ENCODE measurements around the gene PUDP.

DNA sequence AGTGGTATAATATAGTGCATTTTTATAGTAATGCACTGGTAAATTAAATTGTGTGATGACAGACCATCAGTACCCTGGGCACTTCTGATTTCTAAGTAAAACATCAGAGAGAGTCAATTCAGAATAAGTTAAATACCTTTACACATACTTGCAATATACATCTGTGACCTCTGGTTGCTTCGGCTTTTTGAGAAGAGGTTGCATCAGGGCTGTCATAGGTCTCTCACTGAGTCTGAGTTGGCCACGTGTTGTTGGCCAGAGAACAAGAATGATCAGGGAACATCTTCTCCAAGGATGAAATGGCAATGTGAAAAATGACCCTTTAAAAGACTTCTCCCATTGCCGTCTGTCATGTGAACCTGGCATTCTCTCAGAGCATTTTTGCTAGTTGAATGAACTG, 36.9 kb upstream of the PUDP start:
- TF ChIP-seq, protein P1, sequence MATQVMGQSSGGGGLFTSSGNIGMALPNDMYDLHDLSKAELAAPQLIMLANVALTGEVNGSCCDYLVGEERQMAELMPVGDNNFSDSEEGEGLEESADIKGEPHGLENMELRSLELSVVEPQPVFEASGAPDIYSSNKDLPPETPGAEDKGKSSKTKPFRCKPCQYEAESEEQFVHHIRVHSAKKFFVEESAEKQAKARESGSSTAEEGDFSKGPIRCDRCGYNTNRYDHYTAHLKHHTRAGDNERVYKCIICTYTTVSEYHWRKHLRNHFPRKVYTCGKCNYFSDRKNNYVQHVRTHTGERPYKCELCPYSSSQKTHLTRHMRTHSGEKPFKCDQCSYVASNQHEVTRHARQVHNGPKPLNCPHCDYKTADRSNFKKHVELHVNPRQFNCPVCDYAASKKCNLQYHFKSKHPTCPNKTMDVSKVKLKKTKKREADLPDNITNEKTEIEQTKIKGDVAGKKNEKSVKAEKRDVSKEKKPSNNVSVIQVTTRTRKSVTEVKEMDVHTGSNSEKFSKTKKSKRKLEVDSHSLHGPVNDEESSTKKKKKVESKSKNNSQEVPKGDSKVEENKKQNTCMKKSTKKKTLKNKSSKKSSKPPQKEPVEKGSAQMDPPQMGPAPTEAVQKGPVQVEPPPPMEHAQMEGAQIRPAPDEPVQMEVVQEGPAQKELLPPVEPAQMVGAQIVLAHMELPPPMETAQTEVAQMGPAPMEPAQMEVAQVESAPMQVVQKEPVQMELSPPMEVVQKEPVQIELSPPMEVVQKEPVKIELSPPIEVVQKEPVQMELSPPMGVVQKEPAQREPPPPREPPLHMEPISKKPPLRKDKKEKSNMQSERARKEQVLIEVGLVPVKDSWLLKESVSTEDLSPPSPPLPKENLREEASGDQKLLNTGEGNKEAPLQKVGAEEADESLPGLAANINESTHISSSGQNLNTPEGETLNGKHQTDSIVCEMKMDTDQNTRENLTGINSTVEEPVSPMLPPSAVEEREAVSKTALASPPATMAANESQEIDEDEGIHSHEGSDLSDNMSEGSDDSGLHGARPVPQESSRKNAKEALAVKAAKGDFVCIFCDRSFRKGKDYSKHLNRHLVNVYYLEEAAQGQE (IDR thresholded peaks at IDR 0.05; ENCODE audit: borderline replicate concordance): no peak
- TF ChIP-seq, protein P2, sequence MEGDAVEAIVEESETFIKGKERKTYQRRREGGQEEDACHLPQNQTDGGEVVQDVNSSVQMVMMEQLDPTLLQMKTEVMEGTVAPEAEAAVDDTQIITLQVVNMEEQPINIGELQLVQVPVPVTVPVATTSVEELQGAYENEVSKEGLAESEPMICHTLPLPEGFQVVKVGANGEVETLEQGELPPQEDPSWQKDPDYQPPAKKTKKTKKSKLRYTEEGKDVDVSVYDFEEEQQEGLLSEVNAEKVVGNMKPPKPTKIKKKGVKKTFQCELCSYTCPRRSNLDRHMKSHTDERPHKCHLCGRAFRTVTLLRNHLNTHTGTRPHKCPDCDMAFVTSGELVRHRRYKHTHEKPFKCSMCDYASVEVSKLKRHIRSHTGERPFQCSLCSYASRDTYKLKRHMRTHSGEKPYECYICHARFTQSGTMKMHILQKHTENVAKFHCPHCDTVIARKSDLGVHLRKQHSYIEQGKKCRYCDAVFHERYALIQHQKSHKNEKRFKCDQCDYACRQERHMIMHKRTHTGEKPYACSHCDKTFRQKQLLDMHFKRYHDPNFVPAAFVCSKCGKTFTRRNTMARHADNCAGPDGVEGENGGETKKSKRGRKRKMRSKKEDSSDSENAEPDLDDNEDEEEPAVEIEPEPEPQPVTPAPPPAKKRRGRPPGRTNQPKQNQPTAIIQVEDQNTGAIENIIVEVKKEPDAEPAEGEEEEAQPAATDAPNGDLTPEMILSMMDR (IDR thresholded peaks at IDR 0.05; ENCODE audit: poor library complexity, severe bottlenecking): no peak
- no peak for TF ChIP-seq EZH2 (IDR thresholded peaks at IDR 0.05; ENCODE audit: borderline replicate concordance, insufficient read depth, low read length, poor library complexity, severe bottlenecking)
- TF ChIP-seq SMC3 (conservative IDR thresholded peaks at IDR 0.05; ENCODE audit: poor library complexity): no peak
- no peak for TF ChIP-seq POLR2AphosphoS5 (IDR thresholded peaks at IDR 0.05)
- TF ChIP-seq RAD21 (conservative IDR thresholded peaks at IDR 0.05): no peak
- TF ChIP-seq EP300 (conservative IDR thresholded peaks at IDR 0.05; ENCODE audit: poor library complexity, severe bottlenecking): no peak

Measured in neural cell (in vitro differentiated cells).